SU-DHL-6 (cell line): ENCODE data around the gene IRF1.

Experiments
- H2AFZ ChIP-seq: fragments of 200-600 bp; sonication (generic); 2 replicates; pipeline ENCODE4 v1.6.1; 2014; ENCODE audit warnings: low read depth, mild to moderate bottlenecking, moderate library complexity, mixed read lengths, antibody characterized with exemption, low read length; ENCODE audit not compliant: severe bottlenecking
- H3F3A ChIP-seq: fragments of 200-600 bp; shearing (Covaris generic); 2 replicates; pipeline ENCODE4 v1.6.0; 2016; ENCODE audit warnings: antibody characterized with exemption, mild to moderate bottlenecking; ENCODE audit not compliant: insufficient read depth
- H3K27ac ChIP-seq: fragments of 200-600 bp; sonication (generic); 2 replicates; pipeline ENCODE4 v1.5.1; 2016; ENCODE audit warnings: low read depth, mild to moderate bottlenecking, low read length, moderate library complexity, mixed read lengths
- H3K27me3 ChIP-seq: fragments of 200-600 bp; sonication (generic), shearing (Covaris generic); 2 replicates; pipeline ENCODE4 v1.6.0; 2014; ENCODE audit warnings: mild to moderate bottlenecking, low read length
- H3K36me3 ChIP-seq: fragments of 200-600 bp; sonication (generic); 2 replicates; pipeline ENCODE4 v1.6.1; 2014; ENCODE audit warnings: mild to moderate bottlenecking, low read length, mixed read lengths
- H3K4me2 ChIP-seq: fragments of 300-600, 200-600 bp; shearing (Covaris generic), sonication (generic); 2 replicates; pipeline ENCODE4 v1.6.0; 2014; ENCODE audit warnings: low read length, low read depth, mild to moderate bottlenecking; ENCODE audit not compliant: poor library complexity, severe bottlenecking
- H3K4me3 ChIP-seq: fragments of 200-600 bp; sonication (generic); 2 replicates; pipeline ENCODE4 v1.5.1; 2014; ENCODE audit warnings: antibody characterized with exemption, low read length, mild to moderate bottlenecking, mixed read lengths; ENCODE audit not compliant: insufficient read depth, poor library complexity, severe bottlenecking
- H3K79me2 ChIP-seq: fragments of 200-600 bp; sonication (generic); 2 replicates; pipeline ENCODE4 v1.6.1; 2014; ENCODE audit warnings: mild to moderate bottlenecking, low read length, moderate library complexity; ENCODE audit not compliant: insufficient read depth
- H3K9ac ChIP-seq: fragments of 200-600 bp; sonication (generic); 2 replicates; pipeline ENCODE4 v1.7.0; 2014; ENCODE audit warnings: mild to moderate bottlenecking, low read length
- H3K9me2 ChIP-seq: fragments of 200-600 bp; sonication (generic); replicated peaks from 2 replicates; pipeline ENCODE4 v1.6.1; 2014; ENCODE audit warnings: low read length; ENCODE audit not compliant: insufficient read depth
- H3K9me3 ChIP-seq: fragments of 200-600 bp; sonication (generic); 2 replicates; pipeline ENCODE4 v1.6.1; 2014; ENCODE audit warnings: low read length, mixed read lengths; ENCODE audit not compliant: insufficient read depth
- H4K20me1 ChIP-seq: fragments of 200-600 bp; sonication (generic); 2 replicates; pipeline ENCODE4 v1.6.1; 2014; ENCODE audit warnings: low read depth, mild to moderate bottlenecking, antibody characterized with exemption, low read length, moderate library complexity, mixed read lengths
- CTCF ChIP-seq: fragments of 200-600 bp; sonication (generic); IDR thresholded peaks from one replicate; pipeline ENCODE4 v1.5.1; 2017; ENCODE audit warnings: antibody characterized with exemption, mild to moderate bottlenecking, low read length, moderate library complexity; ENCODE audit not compliant: insufficient read depth, poor library complexity, severe bottlenecking
- EZH2phosphoT487 ChIP-seq: fragments of 200-600 bp; sonication (generic), shearing (Covaris generic); conservative IDR thresholded peaks from 2 replicates; pipeline ENCODE4 v1.6.1; 2018; ENCODE audit warnings: mild to moderate bottlenecking, antibody characterized with exemption, low read length, moderate library complexity, mixed read lengths

The IRF1 gene

DNA sequence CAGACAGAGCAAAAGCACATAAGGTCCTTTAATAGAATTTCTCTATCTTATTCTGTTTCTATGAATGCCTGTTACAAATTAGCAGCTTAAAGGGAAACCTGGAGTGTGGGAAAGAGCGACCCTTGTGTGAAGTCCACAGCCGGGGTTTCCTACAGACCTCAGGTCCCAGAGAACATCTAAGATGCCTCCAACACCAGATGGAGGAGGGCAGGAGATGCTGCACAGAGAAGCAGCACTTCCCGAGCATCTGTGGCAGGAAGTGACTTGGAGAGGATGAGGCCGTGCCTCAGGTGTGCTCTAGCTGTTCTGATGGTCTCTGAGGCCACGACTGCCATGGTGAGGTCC lies 26.8 kb downstream of the IRF1 start:
- no peaks in the 10 kb centered on the region for H3F3A ChIP-seq
- H3K4me3 ChIP-seq, result no peak overlapping the region
- H3K27me3 ChIP-seq, result no peaks in the 10 kb centered on the region
- no peaks in the 10 kb centered on the region for H3K9me2 ChIP-seq
- TF ChIP-seq EZH2phosphoT487 (no peak), CTCF (no peak)
- H2AFZ ChIP-seq, result no peak overlapping the region
- no peak overlapping the region for H3K27ac ChIP-seq
- no peaks in the 10 kb centered on the region for H3K9me3 ChIP-seq
- no peak overlapping the region for H3K9ac ChIP-seq
- H3K4me2 ChIP-seq, result no peak overlapping the region
- no peaks in the 10 kb centered on the region for H4K20me1 ChIP-seq
- no peaks in the 10 kb centered on the region for H3K79me2 ChIP-seq
- no peaks in the 10 kb centered on the region for H3K36me3 ChIP-seq

- Histone ChIP-seq H3K27me3 (no peaks in the 10 kb centered on the region), H3K9me2 (no peaks in the 10 kb centered on the region), H3K9ac (no peak overlapping the region), H3K27ac (no peak overlapping the region), H4K20me1 (no peaks in the 10 kb centered on the region), H3K79me2 (no peaks in the 10 kb centered on the region), H3K36me3 (no peaks in the 10 kb centered on the region), H3K9me3 (no peaks in the 10 kb centered on the region), H3K4me3 (no peak overlapping the region), H3F3A (no peaks in the 10 kb centered on the region), H3K4me2 (no peak overlapping the region), H2AFZ (no peak overlapping the region)
- TF ChIP-seq CTCF (no peak), EZH2phosphoT487 (no peak)
Observed at GRCh38 chr5:132462856-132463745, 27.5 kb downstream of the IRF1 start.

DNA sequence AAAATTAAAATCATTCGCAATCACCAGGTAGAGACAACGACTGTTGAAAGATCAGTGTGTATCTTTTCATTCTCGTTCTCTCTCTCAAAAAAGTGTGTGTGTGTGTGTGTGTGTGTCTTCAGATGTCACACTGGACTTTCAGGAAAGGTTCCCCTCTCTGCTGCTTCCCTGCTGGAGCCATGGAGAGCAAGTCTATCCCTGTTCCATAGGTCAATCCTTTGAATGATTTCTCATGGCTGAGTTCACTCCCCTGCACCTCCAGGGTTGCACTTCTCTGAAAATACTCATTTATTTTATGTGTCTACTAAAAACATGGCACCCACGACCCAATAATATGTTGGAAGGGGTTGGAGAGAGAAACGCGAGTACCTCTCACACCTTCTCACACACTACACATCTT lies 28.2 kb downstream of the IRF1 start:
- no peaks in the 10 kb centered on the region for H3F3A ChIP-seq
- H3K4me2 ChIP-seq, result no peak overlapping the region
- no peaks in the 10 kb centered on the region for H3K36me3 ChIP-seq
- no peak overlapping the region for H2AFZ ChIP-seq
- H3K4me3 ChIP-seq, result no peak overlapping the region
- no peaks in the 10 kb centered on the region for H4K20me1 ChIP-seq
- H3K27me3 ChIP-seq, result no peaks in the 10 kb centered on the region
- no peaks in the 10 kb centered on the region for H3K79me2 ChIP-seq
- H3K9me3 ChIP-seq, result no peaks in the 10 kb centered on the region
- H3K9ac ChIP-seq, result no peak overlapping the region
- H3K9me2 ChIP-seq, result no peaks in the 10 kb centered on the region
- no peak for TF ChIP-seq CTCF
- TF ChIP-seq EZH2phosphoT487, result no peak
- H3K27ac ChIP-seq, result no peak overlapping the region
